NCI-H774 (cell line): ENCODE measurements around the gene TIPIN.
"Not testable (repeated sequence)": the region's sequence is repeated elsewhere in the genome, so short reads cannot be mapped to it uniquely, and the experiment has no call there.

ENCODE experiments used
- DNase-seq: peaks from one replicate; lab custom pipeline; 2025; lab: John Stamatoyannopoulos, UW

Gene TIPIN

GRCh38 chr15:66386204-66387123, 30.0 kb upstream of the TIPIN start, which contains the start of gene MAP2K1:
MAP2K1 (plus strand) TSS chr15:66386912; CDS start chr15:66387348, 436 bp downstream.
- peak; percentile 97 for DNase-seq

GRCh38 chr15:66381376-66381775, 24.9 kb upstream of the TIPIN start:
- DNase-seq = not testable (repeated sequence)

GRCh38 chr15:66378814-66379430, 22.4 kb upstream of the TIPIN start:
- DNase-seq = no peak

GRCh38 chr15:66374179-66374578, 17.7 kb upstream of the TIPIN start:
- DNase-seq = no peak

GRCh38 chr15:66369773-66370651, 13.5 kb upstream of the TIPIN start:
- no peak for DNase-seq

- DNase-seq = no peak
These were observed 8.6 kb upstream of the TIPIN start for GRCh38 chr15:66364944-66365528.

- no peak for DNase-seq
These were observed 6.3 kb upstream of the TIPIN start for GRCh38 chr15:66362776-66363175.

- DNase-seq = not testable (repeated sequence)
These were observed 5.4 kb upstream of the TIPIN start for GRCh38 chr15:66361745-66362460.

- DNase-seq = no peak
These were observed 3.3 kb upstream of the TIPIN start for GRCh38 chr15:66359740-66360139.

- no peak for DNase-seq
These were observed 467 bp downstream of the TIPIN start for GRCh38 chr15:66356077-66356358.

- not testable (repeated sequence) for DNase-seq
These were observed 8.0 kb downstream of the TIPIN start for GRCh38 chr15:66348530-66348929.

- no peak for DNase-seq
These were observed 27.7 kb downstream of the TIPIN start for GRCh38 chr15:66328771-66329170.

GRCh38 chr15:66327736-66328135, 28.7 kb downstream of the TIPIN start:
- no peak for DNase-seq

GRCh38 chr15:66326051-66326450, 30.4 kb downstream of the TIPIN start:
- no peak for DNase-seq

- DNase-seq = no peak
These were observed 33.1 kb downstream of the TIPIN start for GRCh38 chr15:66323312-66323928.

- DNase-seq = no peak
These were observed 44.3 kb downstream of the TIPIN start for GRCh38 chr15:66312144-66312543.

- no peak for DNase-seq
These were observed 45.7 kb downstream of the TIPIN start for GRCh38 chr15:66310786-66311185.

- DNase-seq = no peak
These were observed 46.7 kb downstream of the TIPIN start for GRCh38 chr15:66309828-66310227.

GRCh38 chr15:66308531-66308930, 48.0 kb downstream of the TIPIN start:
- no peak for DNase-seq

GRCh38 chr15:66306381-66306780, 50.1 kb downstream of the TIPIN start:
- DNase-seq = no peak

GRCh38 chr15:66304425-66304824, 52.1 kb downstream of the TIPIN start:
- not testable (repeated sequence) for DNase-seq
